ENCODE results near the gene BICC1. TPM values are rescaled to one million over a fixed set of nuclear protein-coding genes. Genes with fewer than 3 reads are reported as not detected.
"Not testable (repeated sequence)": the region's sequence is repeated elsewhere in the genome, so short reads cannot be mapped to it uniquely, and the experiment has no call there.

The BICC1 gene
- total RNA-seq, 1 experiment from 2014 or later: 13.9 TPM

GRCh38 chr10:58857251-58857805 lies 344.7 kb downstream of the BICC1 start:
- TF ChIP-seq, protein P1, sequence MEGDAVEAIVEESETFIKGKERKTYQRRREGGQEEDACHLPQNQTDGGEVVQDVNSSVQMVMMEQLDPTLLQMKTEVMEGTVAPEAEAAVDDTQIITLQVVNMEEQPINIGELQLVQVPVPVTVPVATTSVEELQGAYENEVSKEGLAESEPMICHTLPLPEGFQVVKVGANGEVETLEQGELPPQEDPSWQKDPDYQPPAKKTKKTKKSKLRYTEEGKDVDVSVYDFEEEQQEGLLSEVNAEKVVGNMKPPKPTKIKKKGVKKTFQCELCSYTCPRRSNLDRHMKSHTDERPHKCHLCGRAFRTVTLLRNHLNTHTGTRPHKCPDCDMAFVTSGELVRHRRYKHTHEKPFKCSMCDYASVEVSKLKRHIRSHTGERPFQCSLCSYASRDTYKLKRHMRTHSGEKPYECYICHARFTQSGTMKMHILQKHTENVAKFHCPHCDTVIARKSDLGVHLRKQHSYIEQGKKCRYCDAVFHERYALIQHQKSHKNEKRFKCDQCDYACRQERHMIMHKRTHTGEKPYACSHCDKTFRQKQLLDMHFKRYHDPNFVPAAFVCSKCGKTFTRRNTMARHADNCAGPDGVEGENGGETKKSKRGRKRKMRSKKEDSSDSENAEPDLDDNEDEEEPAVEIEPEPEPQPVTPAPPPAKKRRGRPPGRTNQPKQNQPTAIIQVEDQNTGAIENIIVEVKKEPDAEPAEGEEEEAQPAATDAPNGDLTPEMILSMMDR (conservative IDR thresholded peaks at IDR 0.05; ENCODE audit: low read depth, low read length): no peak
- no peak for TF ChIP-seq EZH2 (IDR thresholded peaks at IDR 0.05; ENCODE audit: low read length, unreplicated experiment)
- TF ChIP-seq EZH2phosphoT487 (IDR thresholded peaks at IDR 0.05; ENCODE audit: borderline replicate concordance, low read length): no peak
- Histone ChIP-seq H3K27ac (ENCODE audit: low read length) (no peak overlapping the region), H2AFZ (ENCODE audit: low read length) (no peak overlapping the region), H3K27me3 (ENCODE audit: low read length) (no peaks in the 10 kb centered on the region), H3K36me3 (ENCODE audit: low read depth, low read length) (no peaks in the 10 kb centered on the region), H3F3A (ENCODE audit: low read length, unreplicated experiment) (no peaks in the 10 kb centered on the region), H3K9me3 (ENCODE audit: low read length) (no peaks in the 10 kb centered on the region), H3K4me2 (ENCODE audit: low read length) (no peak overlapping the region), H3K9ac (ENCODE audit: low read length) (no peak overlapping the region), H3K79me2 (ENCODE audit: low read length) (no peaks in the 10 kb centered on the region), H3K4me1 (ENCODE audit: insufficient read depth, low read length) (peaks cover 12% of the 10 kb centered on the region), H4K20me1 (ENCODE audit: low read length) (no peaks in the 10 kb centered on the region), H3K4me3 (ENCODE audit: low read length) (no peak overlapping the region), H3K9me2 (replicated peaks; ENCODE audit: low read length) (no peaks in the 10 kb centered on the region)
- no TSS peak for BruUV-seq (replicated peaks)
- ChIA-PET POLR2A (ENCODE audit: unreplicated experiment) (no interaction called here), CTCF (no interaction called here)
- DNase-seq (no peak), ATAC-seq (no peak)
- intact Hi-C loops (cut with micrococcal nuclease): loop anchor here (2.0 kb wide), 1 partner anchor 73 kb away; no protein-coding TSS in a partner anchor

DNA sequence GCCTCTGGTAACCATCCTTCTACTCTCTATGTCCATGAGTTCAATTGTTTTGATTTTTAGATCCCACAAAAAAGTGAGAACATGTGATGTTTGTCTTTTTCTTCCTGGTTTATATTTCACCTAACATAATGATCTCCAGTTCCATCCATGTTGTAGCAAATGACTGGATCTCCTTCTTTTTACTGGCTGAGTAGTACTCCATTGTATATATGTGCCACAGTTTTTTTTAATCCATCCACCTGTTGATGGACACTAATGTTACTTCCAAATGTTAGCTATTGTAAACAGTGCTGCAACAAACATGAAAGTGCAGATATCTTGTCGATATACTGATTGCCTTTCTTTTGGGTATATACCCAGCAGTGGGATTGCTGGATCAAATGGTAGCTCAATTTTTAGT lies 345.5 kb downstream of the BICC1 start:
- intact Hi-C loops (cut with micrococcal nuclease); CTCF ChIA-PET; H4K20me1 ChIP-seq (ENCODE audit: low read length); H3K27ac ChIP-seq (ENCODE audit: low read length); H3K9me3 ChIP-seq (ENCODE audit: low read length); H3K27me3 ChIP-seq (ENCODE audit: low read length); H2AFZ ChIP-seq (ENCODE audit: low read length); BruUV-seq (replicated peaks); H3K9ac ChIP-seq (ENCODE audit: low read length); DNase-seq; ATAC-seq; H3K9me2 ChIP-seq (replicated peaks; ENCODE audit: low read length); POLR2A ChIA-PET (ENCODE audit: unreplicated experiment); H3K4me2 ChIP-seq (ENCODE audit: low read length); H3K79me2 ChIP-seq (ENCODE audit: low read length); H3K4me3 ChIP-seq (ENCODE audit: low read length); H3F3A ChIP-seq (ENCODE audit: low read length, unreplicated experiment); H3K36me3 ChIP-seq (ENCODE audit: low read depth, low read length): not testable (repeated sequence)
- H3K4me1 ChIP-seq (ENCODE audit: insufficient read depth, low read length): peaks cover 12% of the 10 kb centered on the region

DNA sequence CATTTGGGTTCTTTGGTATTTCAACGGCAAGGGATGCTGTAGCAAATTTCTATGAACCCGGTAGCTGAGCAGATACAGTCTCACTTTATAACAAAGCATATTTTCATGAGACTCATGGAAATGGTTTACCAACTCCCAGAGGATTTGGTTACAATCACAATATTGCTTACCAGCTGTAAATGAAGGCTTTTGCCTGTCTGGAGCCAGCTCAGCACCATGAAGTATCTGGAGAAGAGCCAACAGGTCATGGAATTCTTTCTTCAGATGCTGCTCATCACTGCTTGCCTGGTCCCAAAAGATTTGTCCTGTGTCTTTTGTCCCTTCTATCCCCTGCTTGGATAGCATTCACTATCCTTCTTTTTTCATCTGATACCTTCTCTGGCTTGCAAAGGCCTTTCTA lies 346.9 kb downstream of the BICC1 start:
- ChIA-PET CTCF (no interaction called here), POLR2A (ENCODE audit: unreplicated experiment) (no interaction called here)
- no peaks in the 10 kb centered on the region for H3K79me2 ChIP-seq (ENCODE audit: low read length)
- TF ChIP-seq EZH2 (IDR thresholded peaks at IDR 0.05; ENCODE audit: low read length, unreplicated experiment): no peak
- TF ChIP-seq, protein P1 (conservative IDR thresholded peaks at IDR 0.05; ENCODE audit: low read depth, low read length): no peak
- TF ChIP-seq EZH2phosphoT487 (IDR thresholded peaks at IDR 0.05; ENCODE audit: borderline replicate concordance, low read length): no peak
- no peak overlapping the region for H3K4me3 ChIP-seq (ENCODE audit: low read length)
- H3K4me1 ChIP-seq (ENCODE audit: insufficient read depth, low read length): peaks cover 12% of the 10 kb centered on the region
- intact Hi-C loops (cut with micrococcal nuclease): no loop called here
- H3K36me3 ChIP-seq (ENCODE audit: low read depth, low read length): no peaks in the 10 kb centered on the region
- no peaks in the 10 kb centered on the region for H3K27me3 ChIP-seq (ENCODE audit: low read length)
- H3K4me2 ChIP-seq (ENCODE audit: low read length): no peak overlapping the region
- H2AFZ ChIP-seq (ENCODE audit: low read length): no peak overlapping the region
- no peaks in the 10 kb centered on the region for H3K9me2 ChIP-seq (replicated peaks; ENCODE audit: low read length)
- no peaks in the 10 kb centered on the region for H3F3A ChIP-seq (ENCODE audit: low read length, unreplicated experiment)
- ATAC-seq (no peak), DNase-seq (no peak)
- H3K9me3 ChIP-seq (ENCODE audit: low read length): no peaks in the 10 kb centered on the region
- no peak overlapping the region for H3K27ac ChIP-seq (ENCODE audit: low read length)
- no peaks in the 10 kb centered on the region for H4K20me1 ChIP-seq (ENCODE audit: low read length)
- BruUV-seq (replicated peaks): no TSS peak
- H3K9ac ChIP-seq (ENCODE audit: low read length): no peak overlapping the region

All from PC-3 (cell line).